Stimulated activated CD4-positive, alpha-beta T cell treated with anti-CD3 and anti-CD28 coated beads, Interleukin-1b, Interleukin-23, amount 100 ng/mL, for 48 hours (primary cell): Measurements from ENCODE around the gene MAPK7.

Experiments
- DNase-seq: peaks from one replicate; pipeline ENCODE4 v3.0.0-alpha.2; 2020

The MAPK7 gene

GRCh38 chr17:19402171-19402570, 23.9 kb downstream of the MAPK7 start:
- DNase-seq, result no peak

DNA sequence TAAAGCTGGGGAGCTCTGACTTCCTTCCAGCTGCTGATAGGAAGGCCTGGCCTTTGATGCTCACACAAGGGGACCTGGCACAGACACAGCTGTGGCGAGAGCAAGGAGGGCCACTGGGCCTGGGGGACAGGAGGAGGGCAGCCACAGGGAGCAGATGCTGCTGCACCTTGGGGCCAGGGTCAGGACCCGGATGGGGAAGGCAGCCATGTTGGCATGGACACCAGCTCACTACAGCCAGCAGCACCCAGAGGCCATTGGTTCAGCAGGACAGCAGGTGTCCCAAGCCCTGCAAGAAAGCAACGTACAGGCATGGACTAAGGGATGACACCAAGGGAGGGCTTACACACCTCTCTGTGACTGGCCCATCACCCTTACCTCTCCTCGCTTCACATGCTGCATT, 24.7 kb downstream of the MAPK7 start:
- DNase-seq, result no peak

GRCh38 chr17:19404264-19404663, 26.0 kb downstream of the MAPK7 start:
- no peak for DNase-seq

- DNase-seq, result no peak
Measured at GRCh38 chr17:19405114-19405513, 26.8 kb downstream of the MAPK7 start.

DNA sequence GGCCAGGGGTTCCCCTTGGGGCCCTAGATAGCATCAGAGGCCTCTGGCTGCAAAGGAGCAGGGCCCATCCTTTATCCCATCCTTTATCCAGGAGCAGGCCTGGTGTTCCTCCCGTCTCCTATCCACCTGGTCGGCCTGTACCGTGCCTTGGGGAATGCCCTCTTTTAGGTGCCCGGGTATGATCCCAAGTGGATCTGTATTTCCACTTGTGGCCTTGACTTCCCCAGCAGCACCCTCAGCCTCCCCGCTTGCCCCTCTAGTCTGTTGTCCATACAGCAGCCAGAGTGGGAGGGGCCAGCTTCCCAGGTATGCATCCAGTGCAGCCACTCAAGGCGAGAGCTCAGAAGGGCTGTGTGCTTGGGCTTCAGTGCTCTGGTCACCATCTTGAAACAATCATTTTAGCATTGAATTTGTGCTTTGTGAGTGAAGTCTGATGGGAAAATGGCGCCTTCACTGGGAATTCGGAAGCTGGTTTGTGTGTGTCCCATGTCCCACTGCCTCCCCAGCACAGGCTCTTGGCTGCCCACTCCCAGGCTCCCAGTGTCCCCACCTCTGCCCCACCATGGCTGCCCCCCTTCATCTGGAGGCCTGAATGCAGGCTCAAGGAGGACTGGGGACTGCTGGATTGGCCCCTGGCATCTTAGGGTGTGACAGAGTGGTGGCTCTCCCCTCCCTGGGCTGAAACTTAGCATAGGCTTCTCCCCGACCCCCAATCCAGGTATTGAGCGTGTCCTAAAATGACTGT, 29.5 kb downstream of the MAPK7 start:
- DNase-seq, result no peak

DNA sequence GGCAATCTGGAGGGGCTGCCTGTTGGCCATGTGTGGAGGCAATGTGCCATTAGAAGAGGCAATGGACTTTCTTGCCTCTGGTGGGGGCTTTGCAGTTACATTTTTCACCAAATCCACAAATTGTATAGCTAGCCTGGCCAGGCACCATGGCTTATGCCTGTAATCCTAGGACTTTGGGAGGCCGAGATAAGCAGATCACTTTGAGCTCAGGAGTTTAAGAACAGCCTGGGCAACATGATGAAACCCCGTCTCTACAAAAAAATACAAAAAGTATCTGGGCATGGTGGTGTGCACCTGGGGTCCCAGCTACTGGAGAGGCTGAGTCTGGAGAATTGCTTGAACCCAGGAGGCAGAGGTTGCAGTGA, 30.0 kb downstream of the MAPK7 start:
- DNase-seq, result no peak

- DNase-seq, result no peak
Measured at GRCh38 chr17:19409066-19409465, 30.8 kb downstream of the MAPK7 start.

DNA sequence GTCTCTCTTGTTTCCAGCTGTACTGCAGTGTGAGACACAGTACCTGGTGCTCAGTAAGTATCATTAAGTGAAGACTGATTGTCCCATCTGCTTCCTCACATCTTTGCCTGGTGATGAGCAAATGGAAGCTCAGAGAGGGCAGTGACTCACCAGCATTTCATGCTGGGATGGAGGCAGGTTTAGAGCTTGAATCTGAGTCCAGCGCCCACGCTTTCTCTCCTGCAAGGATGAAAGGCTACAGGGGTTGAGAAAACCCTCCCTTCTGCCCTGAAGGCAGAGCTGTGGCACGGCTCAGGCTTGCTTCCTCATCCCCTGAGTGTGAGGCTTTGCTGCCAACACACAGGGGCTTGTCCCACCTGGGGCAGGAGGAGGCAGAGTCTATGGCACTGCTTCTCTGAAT, 31.2 kb downstream of the MAPK7 start:
- peak; percentile 22 for DNase-seq

GRCh38 chr17:19410091-19410490, 31.8 kb downstream of the MAPK7 start:
- no peak for DNase-seq

- DNase-seq, result no peak
Measured at GRCh38 chr17:19410875-19411620, 32.8 kb downstream of the MAPK7 start, which contains the start of gene RNF112. Gene RNF112 (plus strand): TSS chr17:19411232. CDS start chr17:19411409, 177 bp downstream.

DNA sequence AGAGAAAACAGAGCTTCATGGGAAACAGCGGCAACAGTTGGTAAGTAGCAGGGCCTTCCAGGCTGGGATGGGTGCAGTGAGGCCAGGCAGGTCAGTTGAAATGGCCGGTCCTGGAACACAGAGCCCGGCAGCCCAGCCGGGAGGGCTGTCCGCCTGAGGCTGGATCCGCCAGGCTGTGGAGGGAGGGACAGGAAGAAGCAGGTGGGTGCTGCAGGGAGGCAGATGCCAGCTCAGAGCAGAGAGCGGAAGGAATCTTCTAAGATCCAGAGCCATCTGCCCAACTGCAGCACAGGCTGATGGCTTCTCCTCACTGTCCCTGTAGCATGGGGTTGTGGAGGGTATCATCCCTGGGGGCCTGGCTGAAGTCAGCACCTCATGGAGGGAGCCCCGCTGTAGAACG, 33.3 kb downstream of the MAPK7 start:
- DNase-seq, result no peak

- no peak for DNase-seq
Measured at GRCh38 chr17:19412510-19412909, 34.2 kb downstream of the MAPK7 start.

- no peak for DNase-seq
Measured at GRCh38 chr17:19412984-19413383, 34.7 kb downstream of the MAPK7 start.

DNA sequence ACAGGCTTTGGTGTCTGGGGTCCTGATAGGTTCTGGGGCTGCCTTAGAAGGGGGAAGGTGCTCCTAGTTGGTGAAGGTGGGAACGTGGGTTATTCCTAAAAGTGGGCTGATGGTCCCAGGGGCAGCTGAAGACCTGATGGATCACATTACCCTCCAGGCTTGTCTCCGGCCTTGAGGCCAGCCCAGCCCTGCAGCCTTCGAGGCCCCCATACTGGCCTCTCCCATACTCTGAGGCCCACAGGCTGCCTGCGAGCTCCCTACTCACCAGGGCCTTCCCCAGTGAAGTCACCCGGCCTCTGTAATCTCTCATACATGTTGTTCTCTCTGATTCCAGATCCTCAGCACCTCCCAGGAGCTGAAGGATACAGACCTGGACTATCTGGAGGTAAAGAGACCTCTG, 35.5 kb downstream of the MAPK7 start:
- no peak for DNase-seq

GRCh38 chr17:19414396-19415280, 36.3 kb downstream of the MAPK7 start:
- DNase-seq, result no peak

- DNase-seq, result no peak
Measured at GRCh38 chr17:19415311-19415710, 37.0 kb downstream of the MAPK7 start.

DNA sequence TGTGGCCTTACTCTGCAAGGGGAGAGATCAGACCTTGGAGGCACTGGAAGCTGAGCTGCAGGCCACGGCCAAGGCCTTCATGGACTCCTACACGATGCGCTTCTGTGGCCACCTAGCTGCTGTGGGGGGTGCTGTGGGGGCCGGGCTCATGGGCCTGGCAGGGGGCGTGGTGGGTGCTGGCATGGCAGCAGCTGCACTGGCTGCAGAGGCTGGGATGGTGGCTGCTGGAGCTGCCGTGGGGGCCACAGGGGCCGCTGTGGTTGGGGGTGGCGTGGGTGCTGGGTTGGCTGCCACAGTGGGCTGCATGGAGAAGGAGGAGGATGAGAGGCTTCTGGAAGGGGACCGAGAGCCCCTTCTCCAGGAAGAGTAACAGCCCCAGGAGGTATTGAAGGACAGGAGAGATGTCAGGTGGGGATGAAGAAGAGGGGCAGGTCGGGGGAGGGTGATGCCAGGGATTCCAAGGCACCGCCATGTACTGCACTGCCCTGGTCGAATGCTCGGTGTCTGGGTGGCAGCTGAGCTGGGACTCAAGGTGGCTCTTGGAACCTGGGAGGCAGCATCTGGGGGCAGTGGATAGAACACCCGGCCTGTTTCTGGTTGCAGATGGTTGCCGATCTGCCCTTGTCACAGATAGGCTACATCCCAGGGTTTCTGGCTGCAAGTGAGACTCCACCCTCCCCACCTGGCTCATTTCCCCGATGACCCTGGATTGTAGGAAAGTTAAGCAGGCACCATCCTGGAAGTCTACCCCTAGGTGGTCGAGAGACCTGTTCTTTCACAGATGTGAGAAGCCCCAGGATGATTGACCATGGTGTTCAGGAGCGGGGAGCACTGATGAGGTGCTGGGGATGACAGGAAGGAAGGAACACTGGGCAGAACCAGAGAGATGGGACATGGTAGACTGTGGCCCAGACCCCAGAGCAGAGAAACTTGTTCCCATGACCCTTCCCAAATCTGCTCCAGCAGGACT, 37.8 kb downstream of the MAPK7 start:
- DNase-seq, result no peak

GRCh38 chr17:19417611-19418010, 39.3 kb downstream of the MAPK7 start:
- DNase-seq, result no peak

DNA sequence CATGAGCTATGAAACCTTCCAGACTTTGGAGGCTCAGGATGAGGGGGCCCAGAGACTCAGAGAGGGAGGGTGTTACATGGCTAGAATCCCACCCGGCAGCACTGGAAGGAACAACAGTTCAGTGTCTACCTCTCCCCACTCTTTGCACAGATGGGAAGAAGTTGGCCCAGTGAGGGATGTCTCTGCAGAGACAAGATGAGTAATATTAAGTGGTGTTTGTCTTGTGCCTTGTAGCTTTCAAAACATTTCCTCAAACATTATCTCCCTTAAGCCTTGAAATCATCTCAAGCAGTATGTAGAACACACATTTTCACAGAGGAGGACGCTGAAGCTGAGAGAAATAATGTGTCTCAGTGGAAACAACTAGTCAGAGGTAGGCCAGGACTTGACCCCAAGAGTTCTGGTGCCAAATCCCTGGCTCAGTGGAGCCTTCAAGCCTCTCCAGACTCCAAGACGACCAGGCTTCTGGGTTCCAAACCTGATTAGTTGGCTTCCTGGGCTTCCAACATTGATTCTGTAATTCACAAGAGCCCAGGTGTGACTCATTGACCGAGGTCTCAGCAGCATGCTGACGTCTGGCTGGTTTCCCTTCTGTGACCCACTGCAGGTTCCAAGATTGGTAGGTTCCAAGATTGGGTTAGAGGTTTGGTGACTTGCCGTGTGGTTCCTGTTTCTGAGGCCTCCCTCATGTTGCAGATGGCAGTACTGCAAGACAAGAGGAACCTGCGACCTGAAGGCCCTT, 40.1 kb downstream of the MAPK7 start:
- peak; percentile 55 for DNase-seq

- no peak for DNase-seq
Measured at GRCh38 chr17:19421219-19421618, 42.9 kb downstream of the MAPK7 start.

DNA sequence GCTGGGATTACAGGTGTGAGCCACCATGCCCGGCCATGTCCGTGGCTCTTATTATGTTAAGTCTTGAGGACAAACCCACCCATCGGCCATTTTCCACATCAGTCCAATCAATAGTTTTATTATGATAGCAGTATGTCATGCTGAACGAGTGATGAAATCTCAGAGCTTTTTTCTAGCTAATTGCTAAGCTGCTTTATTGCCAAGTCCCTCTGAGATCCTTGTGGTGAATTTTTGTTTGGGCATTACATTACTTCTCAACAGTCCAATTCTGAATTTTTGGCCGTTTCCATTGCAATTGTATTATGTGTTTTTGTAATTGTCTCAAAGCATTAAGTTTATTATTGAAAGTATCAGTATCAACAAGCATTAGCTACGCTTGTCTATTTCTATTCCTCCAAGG, 43.6 kb downstream of the MAPK7 start:
- no peak for DNase-seq
